GM21447 (cell line): ENCODE data around the gene ARRDC3.
"Not testable (repeated sequence)": the region's sequence is repeated elsewhere in the genome, so short reads cannot be mapped to it uniquely, and the experiment has no call there.

Source experiments
- ATAC-seq: cut with Tn5 transposase; IDR thresholded peaks from one replicate; pipeline ENCODE4 v1.9.1; 2021; ENCODE audit not compliant: unreplicated experiment

Gene ARRDC3

GRCh38 chr5:91383027-91383955, at the start of gene ARRDC3:
TSS of gene ARRDC3 (minus strand) at chr5:91383317. CDS start at chr5:91383092, 225 bp downstream.
- peak; percentile 45 for ATAC-seq

GRCh38 chr5:91430949-91431348, 47.8 kb upstream of the ARRDC3 start:
- no peak for ATAC-seq

- no peak for ATAC-seq
Observed at GRCh38 chr5:91424638-91425436, 41.7 kb upstream of the ARRDC3 start.

- no peak for ATAC-seq
Observed at GRCh38 chr5:91423871-91424270, 40.8 kb upstream of the ARRDC3 start.

GRCh38 chr5:91420879-91421278, 37.8 kb upstream of the ARRDC3 start:
- ATAC-seq: no peak

GRCh38 chr5:91419571-91420537, 36.7 kb upstream of the ARRDC3 start:
- peak; percentile 62 for ATAC-seq

- no peak for ATAC-seq
Observed at GRCh38 chr5:91419136-91419535, 36.0 kb upstream of the ARRDC3 start.

GRCh38 chr5:91418158-91418557, 35.0 kb upstream of the ARRDC3 start:
- no peak for ATAC-seq

GRCh38 chr5:91417219-91417618, 34.1 kb upstream of the ARRDC3 start:
- no peak for ATAC-seq

GRCh38 chr5:91416491-91416890, 33.4 kb upstream of the ARRDC3 start:
- no peak for ATAC-seq

- no peak for ATAC-seq
Observed at GRCh38 chr5:91409304-91409703, 26.2 kb upstream of the ARRDC3 start.

GRCh38 chr5:91408710-91409109, 25.6 kb upstream of the ARRDC3 start:
- ATAC-seq: no peak

GRCh38 chr5:91407204-91407603, 24.1 kb upstream of the ARRDC3 start:
- ATAC-seq: no peak

GRCh38 chr5:91403438-91403837, 20.3 kb upstream of the ARRDC3 start:
- no peak for ATAC-seq

- no peak for ATAC-seq
Observed at GRCh38 chr5:91401175-91401574, 18.1 kb upstream of the ARRDC3 start.

- ATAC-seq: no peak
Observed at GRCh38 chr5:91397791-91398190, 14.7 kb upstream of the ARRDC3 start.

GRCh38 chr5:91390268-91390667, 7.2 kb upstream of the ARRDC3 start:
- no peak for ATAC-seq

GRCh38 chr5:91389555-91389954, 6.4 kb upstream of the ARRDC3 start:
- not testable (repeated sequence) for ATAC-seq

GRCh38 chr5:91388362-91388761, 5.2 kb upstream of the ARRDC3 start:
- no peak for ATAC-seq

GRCh38 chr5:91386120-91386519, 3.0 kb upstream of the ARRDC3 start:
- ATAC-seq: no peak

- ATAC-seq: not testable (repeated sequence)
Observed at GRCh38 chr5:91385596-91385995, 2.5 kb upstream of the ARRDC3 start.
